Endodermal cell (in vitro differentiated cells): ENCODE measurements around the gene INPP4B. TPM values are rescaled to one million over a fixed set of nuclear protein-coding genes. Genes with fewer than 3 reads are reported as not detected.

Source experiments
- DNase-seq: peaks from one replicate; pipeline ENCODE4 v3.0.0-alpha.2; 2017
- H3K27ac ChIP-seq: 2 replicates; pipeline ENCODE4 v1.5.1; 2013; ENCODE audit warnings: mild to moderate bottlenecking, low read depth, low read length, moderate library complexity
- H3K27me3 ChIP-seq: 2 replicates; pipeline ENCODE4 v1.6.1; 2013; ENCODE audit warnings: mild to moderate bottlenecking, low read length, moderate library complexity; ENCODE audit not compliant: insufficient read depth, control insufficient read depth, poor library complexity, severe bottlenecking
- H3K36me3 ChIP-seq: 2 replicates; pipeline ENCODE4 v1.7.0; 2013; ENCODE audit warnings: mild to moderate bottlenecking, low read length, moderate library complexity; ENCODE audit not compliant: control insufficient read depth, insufficient read depth
- H3K4me1 ChIP-seq: one replicate; pipeline ENCODE4 v1.7.0; 2013; ENCODE audit warnings: low read length; ENCODE audit not compliant: control insufficient read depth, insufficient read depth
- H3K4me3 ChIP-seq: 2 replicates; pipeline ENCODE4 v1.5.1; 2013; ENCODE audit warnings: mild to moderate bottlenecking, low read length, moderate library complexity
- H3K9ac ChIP-seq: 2 replicates; pipeline ENCODE4 v1.6.1; 2013; ENCODE audit warnings: mild to moderate bottlenecking, low read length, moderate library complexity; ENCODE audit not compliant: poor library complexity, severe bottlenecking; ENCODE audit errors: extremely low read depth
- H3K9me3 ChIP-seq: 2 replicates; pipeline ENCODE4 v1.6.1; 2013; ENCODE audit warnings: mild to moderate bottlenecking, low read length, moderate library complexity; ENCODE audit not compliant: control insufficient read depth
- H3K27ac Mint-ChIP-seq: 2 replicates; pipeline ENCODE4 v1.8.0; 2020; ENCODE audit warnings: mixed read lengths
- H3K27me3 Mint-ChIP-seq: 2 replicates; pipeline ENCODE4 v1.8.0; 2021; ENCODE audit warnings: mild to moderate bottlenecking, mixed read lengths; ENCODE audit not compliant: insufficient read depth
- H3K36me3 Mint-ChIP-seq: 2 replicates; pipeline ENCODE4 v1.8.0; 2020; ENCODE audit warnings: low read depth, mixed read lengths
- H3K4me1 Mint-ChIP-seq: 2 replicates; pipeline ENCODE4 v1.8.0; 2020; ENCODE audit warnings: mixed read lengths
- H3K4me3 Mint-ChIP-seq: 2 replicates; pipeline ENCODE4 v1.8.0; 2020; ENCODE audit warnings: mild to moderate bottlenecking, moderate library complexity, mixed read lengths
- H3K9me3 Mint-ChIP-seq: 2 replicates; pipeline ENCODE4 v1.8.0; 2020; ENCODE audit warnings: mild to moderate bottlenecking, mixed read lengths
- WGBS, 2 experiments: methylation state at CpG; one replicate each; pipeline versions ENCODE4 v1.1.5 to v1.1.7; 2013; ENCODE audit warnings: missing lambda C conversion rate in 2 of 2, mixed read lengths in 1 of 2; ENCODE audit not compliant: insufficient coverage in 1 of 2, insufficient read length in 1 of 2; 5-methylcytosine and 5-hydroxymethylcytosine counted together
- total RNA-seq, 2 donors: library from RNA; stranded (reverse); fragmentation: NEBNext Ultra II Directional in 1 of 2; extraction: Animal tissue kit (Norgen Biotek cat#: 25700) in 1 of 2; gene quantifications; 2 replicates in 1 of 2; 3 replicates in 1 of 2; pipeline ENCODE4 v1.2.1, GENCODE V29; 2021
- TF ChIP-seq, protein P1 (sequence below): fragments of 200-600 bp; sonication (generic); conservative IDR thresholded peaks from 2 replicates; pipeline ENCODE4 v1.5.0; 2021; ENCODE audit warnings: antibody characterized with exemption, mild to moderate bottlenecking

Gene INPP4B
- total RNA-seq, 2 donors from 2014 or later = 0.64 to 0.66 TPM

DNA sequence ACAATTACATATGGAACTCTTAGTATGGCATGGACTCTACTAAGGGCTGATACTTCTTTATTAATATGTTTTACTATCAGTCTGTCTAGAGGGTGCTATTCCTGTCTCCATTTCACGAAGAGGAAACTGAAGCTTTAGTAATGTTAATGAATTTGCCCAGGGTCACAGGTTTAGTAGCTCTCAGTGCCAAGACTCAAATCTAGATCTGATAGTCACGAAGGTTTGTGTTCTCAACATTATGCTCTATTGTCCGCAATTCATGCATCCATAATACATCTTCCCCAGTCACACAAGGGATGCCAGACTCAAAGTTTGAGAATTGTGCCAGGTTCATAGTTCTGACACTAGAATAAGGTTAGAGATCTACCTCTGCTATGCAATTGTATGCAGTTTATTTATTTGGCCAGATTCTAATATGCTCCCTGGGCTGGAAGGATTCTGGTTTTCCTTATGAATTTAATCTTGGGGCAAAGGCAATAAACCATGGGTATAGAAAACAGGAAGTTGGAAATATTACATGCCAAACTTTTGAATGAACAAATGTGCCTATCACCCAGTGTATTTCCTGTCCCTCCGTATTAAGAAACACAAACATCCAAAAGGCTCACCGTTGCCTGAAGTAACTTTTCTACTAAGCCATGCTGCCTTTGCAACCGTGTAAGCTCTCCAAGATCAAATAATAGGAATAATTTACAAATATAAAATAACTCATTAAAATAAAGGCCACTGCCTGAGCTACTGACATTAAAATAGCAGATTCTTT is 478.5 kb downstream of the INPP4B start:
- no peak for DNase-seq
- Histone ChIP-seq H3K4me1 (no peaks in the 10 kb centered on the region), H3K9me3 (no peaks in the 10 kb centered on the region), H3K36me3 (no peaks in the 10 kb centered on the region), H3K27ac (no peak overlapping the region), H3K27me3 (no peaks in the 10 kb centered on the region), H3K9ac (no peak overlapping the region), H3K4me3 (no peak overlapping the region)
- Mint-ChIP-seq H3K9me3 (no peaks in the 10 kb centered on the region), H3K27me3 (no peaks in the 10 kb centered on the region), H3K27ac (no peak overlapping the region), H3K4me3 (no peak overlapping the region), H3K36me3 (no peaks in the 10 kb centered on the region), H3K4me1 (peaks cover 15% of the 10 kb centered on the region)
- 72 to 85% methylated on average over 3 to 6 of the region's 6 CpGs for WGBS, 2 experiments
- TF ChIP-seq, protein P1, sequence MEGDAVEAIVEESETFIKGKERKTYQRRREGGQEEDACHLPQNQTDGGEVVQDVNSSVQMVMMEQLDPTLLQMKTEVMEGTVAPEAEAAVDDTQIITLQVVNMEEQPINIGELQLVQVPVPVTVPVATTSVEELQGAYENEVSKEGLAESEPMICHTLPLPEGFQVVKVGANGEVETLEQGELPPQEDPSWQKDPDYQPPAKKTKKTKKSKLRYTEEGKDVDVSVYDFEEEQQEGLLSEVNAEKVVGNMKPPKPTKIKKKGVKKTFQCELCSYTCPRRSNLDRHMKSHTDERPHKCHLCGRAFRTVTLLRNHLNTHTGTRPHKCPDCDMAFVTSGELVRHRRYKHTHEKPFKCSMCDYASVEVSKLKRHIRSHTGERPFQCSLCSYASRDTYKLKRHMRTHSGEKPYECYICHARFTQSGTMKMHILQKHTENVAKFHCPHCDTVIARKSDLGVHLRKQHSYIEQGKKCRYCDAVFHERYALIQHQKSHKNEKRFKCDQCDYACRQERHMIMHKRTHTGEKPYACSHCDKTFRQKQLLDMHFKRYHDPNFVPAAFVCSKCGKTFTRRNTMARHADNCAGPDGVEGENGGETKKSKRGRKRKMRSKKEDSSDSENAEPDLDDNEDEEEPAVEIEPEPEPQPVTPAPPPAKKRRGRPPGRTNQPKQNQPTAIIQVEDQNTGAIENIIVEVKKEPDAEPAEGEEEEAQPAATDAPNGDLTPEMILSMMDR = no peak

- Mint-ChIP-seq H3K4me1 (peaks cover 15% of the 10 kb centered on the region), H3K4me3 (no peak overlapping the region), H3K27ac (no peak overlapping the region), H3K27me3 (no peaks in the 10 kb centered on the region), H3K9me3 (no peaks in the 10 kb centered on the region), H3K36me3 (no peaks in the 10 kb centered on the region)
- no peak overlapping the region for H3K4me3 ChIP-seq
- no peak overlapping the region for H3K9ac ChIP-seq
- TF ChIP-seq, protein P1 = no peak
- H3K4me1 ChIP-seq = no peaks in the 10 kb centered on the region
- no peaks in the 10 kb centered on the region for H3K36me3 ChIP-seq
- no peaks in the 10 kb centered on the region for H3K27me3 ChIP-seq
- H3K27ac ChIP-seq = no peak overlapping the region
- DNase-seq = no peak
- H3K9me3 ChIP-seq = no peaks in the 10 kb centered on the region
Measured at GRCh38 chr4:142366769-142367181, 479.3 kb downstream of the INPP4B start.

- H3K27me3 ChIP-seq = no peaks in the 10 kb centered on the region
- no peaks in the 10 kb centered on the region for H3K9me3 ChIP-seq
- no peaks in the 10 kb centered on the region for H3K4me1 ChIP-seq
- TF ChIP-seq, protein P1 = no peak
- Mint-ChIP-seq H3K4me1 (peaks cover 15% of the 10 kb centered on the region), H3K36me3 (no peaks in the 10 kb centered on the region), H3K9me3 (no peaks in the 10 kb centered on the region), H3K27ac (no peak overlapping the region), H3K27me3 (no peaks in the 10 kb centered on the region), H3K4me3 (no peak overlapping the region)
- no peak overlapping the region for H3K9ac ChIP-seq
- no peak overlapping the region for H3K4me3 ChIP-seq
- no peaks in the 10 kb centered on the region for H3K36me3 ChIP-seq
- H3K27ac ChIP-seq = no peak overlapping the region
- no peak for DNase-seq
- WGBS, 2 experiments = 75 to 94% methylated on average over 1 of the region's 1 CpG
Measured at GRCh38 chr4:142365391-142365790, 480.7 kb downstream of the INPP4B start.
